Fibroblast of pulmonary artery (primary cell): Measurements from ENCODE around the gene BICC1.

ENCODE experiments used
- DNase-seq: peaks from one replicate; pipeline ENCODE4 v3.0.0-alpha.2; 2010; ENCODE audit warnings: low read depth
- H3K4me3 ChIP-seq: replicated peaks from 2 replicates; pipeline ENCODE4 v1.5.1; 2011; ENCODE audit warnings: low read depth, mild to moderate bottlenecking, control low read depth, low read length, moderate library complexity
- CTCF ChIP-seq: IDR thresholded peaks from 2 replicates; pipeline ENCODE4 v1.5.1; 2011; ENCODE audit warnings: mild to moderate bottlenecking, control low read depth, low read length, inconsistent platforms; ENCODE audit errors: missing control alignments

Gene BICC1

GRCh38 chr10:58755340-58755610 lies 242.6 kb downstream of the BICC1 start:
- TF ChIP-seq CTCF: no peak
- DNase-seq: no peak
- no peak overlapping the region for H3K4me3 ChIP-seq

- H3K4me3 ChIP-seq: peak overlapping the region; percentile 34
- peak; percentile 63 for DNase-seq
These were observed 243.0 kb downstream of the BICC1 start for GRCh38 chr10:58755677-58756076.

GRCh38 chr10:58756130-58756719 lies 243.6 kb downstream of the BICC1 start:
- DNase-seq: peak; percentile 65
- TF ChIP-seq CTCF: no peak
- peak overlapping the region; percentile 34 for H3K4me3 ChIP-seq

More at GRCh38 chr10:58755677-58756076, 243.0 kb downstream of the BICC1 start:
- TF ChIP-seq CTCF: no peak

- TF ChIP-seq CTCF: no peak
- no peak for DNase-seq
- no peak overlapping the region for H3K4me3 ChIP-seq
These were observed 244.8 kb downstream of the BICC1 start for GRCh38 chr10:58757352-58758065.

GRCh38 chr10:58758321-58758720 lies 245.6 kb downstream of the BICC1 start:
- TF ChIP-seq CTCF: no peak
- no peak for DNase-seq
- H3K4me3 ChIP-seq: no peak overlapping the region

GRCh38 chr10:58764087-58764747 lies 251.5 kb downstream of the BICC1 start:
- TF ChIP-seq CTCF: no peak
- H3K4me3 ChIP-seq: no peak overlapping the region
- DNase-seq: no peak
